Panc1 (cell line): ENCODE measurements around the gene KIF3A. TPM values are rescaled to one million over a fixed set of nuclear protein-coding genes. Genes with fewer than 3 reads are reported as not detected.

Experiments used
- ATAC-seq: fragments of 200-7000 bp; cut with Tn5 transposase; 2 replicates; pipeline ENCODE4 v1.9.1; 2020; ENCODE audit warnings: mild to moderate bottlenecking, moderate library complexity
- BruUV-seq: library from RNA; stranded (reverse); fragments of 400-500 nt; replicated peaks from 2 replicates; lab custom pipeline; 2021; lab: Mats Ljungman, UMichigan
- CTCF ChIA-PET: fragments of 300-600 bp; sonication (Branson Sonifier 250); formaldehyde crosslinking; loops from one replicate; lab custom pipeline; 2022; ENCODE audit warnings: antibody characterized with exemption; lab: Charles Lee
- POLR2A ChIA-PET: fragments of 300-600 bp; sonication (Branson Sonifier 250); formaldehyde crosslinking; loops from one replicate; lab custom pipeline; 2022; ENCODE audit warnings: antibody characterized with exemption; lab: Charles Lee
- DNase-seq: peaks from one replicate; pipeline ENCODE4 v3.0.0-alpha.2; 2010; ENCODE audit warnings: low read depth, low spot score
- H3K27ac ChIP-seq: 2 replicates; pipeline ENCODE4 v1.5.1; 2011; ENCODE audit warnings: mild to moderate bottlenecking, low read length, inconsistent platforms
- H3K27me3 ChIP-seq: fragments of 200-500 bp; sonication (Bioruptor generic); 2 replicates; pipeline ENCODE4 v1.6.0; 2014; ENCODE audit warnings: low read length, inconsistent platforms; ENCODE audit not compliant: control insufficient read depth, insufficient read depth
- H3K36me3 ChIP-seq: fragments of 200-500 bp; sonication (Bioruptor generic); 2 replicates; pipeline ENCODE4 v1.5.1; 2014; ENCODE audit warnings: inconsistent platforms, mild to moderate bottlenecking, low read length, moderate library complexity; ENCODE audit not compliant: control insufficient read depth, insufficient read depth
- H3K4me1 ChIP-seq: 2 replicates; pipeline ENCODE4 v1.5.1; 2011; ENCODE audit warnings: inconsistent platforms, mild to moderate bottlenecking, low read length, moderate library complexity; ENCODE audit not compliant: control insufficient read depth, insufficient read depth
- H3K4me3 ChIP-seq, 2 experiments: 2 replicates each; pipeline ENCODE4 v1.5.1; 2011 to 2012; ENCODE audit warnings: low read depth in 2 of 2, low read length in 2 of 2, mild to moderate bottlenecking in 2 of 2, inconsistent platforms in 1 of 2, moderate library complexity in 1 of 2
- H3K9me3 ChIP-seq: fragments of 200-500 bp; sonication (Bioruptor generic); 2 replicates; pipeline ENCODE4 v1.5.1; 2014; ENCODE audit warnings: low read depth, mild to moderate bottlenecking, inconsistent platforms, low read length, moderate library complexity; ENCODE audit not compliant: control insufficient read depth, insufficient read depth
- CTCF ChIP-seq: fragments of 450-650 bp; IDR thresholded peaks from 2 replicates; pipeline ENCODE4 v1.5.1; 2017; ENCODE audit warnings: mild to moderate bottlenecking
- POLR2AphosphoS5 ChIP-seq: IDR thresholded peaks from 2 replicates; pipeline ENCODE4 v1.6.1; 2012; ENCODE audit warnings: mild to moderate bottlenecking, low read depth, low read length, moderate library complexity
- REST ChIP-seq, 2 experiments: IDR thresholded peaks; 2 replicates each; pipeline ENCODE4 v1.6.1; 2011 to 2012; ENCODE audit warnings: low read depth in 2 of 2, control low read depth in 1 of 2, low read length in 1 of 2, mild to moderate bottlenecking in 1 of 2, moderate library complexity in 1 of 2; ENCODE audit not compliant: insufficient read depth in 1 of 2
- SIN3A ChIP-seq: IDR thresholded peaks from 2 replicates; pipeline ENCODE4 v1.6.1; 2012; ENCODE audit warnings: low read depth, mild to moderate bottlenecking, low read length, moderate library complexity, borderline replicate concordance; ENCODE audit not compliant: insufficient read depth
- TCF7L2 ChIP-seq: IDR thresholded peaks from 2 replicates; pipeline ENCODE4 v1.6.1; 2011; ENCODE audit warnings: mild to moderate bottlenecking, low read depth, low read length, inconsistent platforms
- in situ Hi-C: cut with HindIII; loops from 2 replicates; pipeline ENCODE4 v1.10.0; 2016; ENCODE audit warnings: low sequenced_read_pairs, low pct_unique_long_range_greater_than_20kb
- intact Hi-C: fragments of 100-400 bp; cut with micrococcal nuclease; formaldehyde crosslinking; loops from one replicate; pipeline ENCODE4 v1.10.0; 2022; ENCODE audit not compliant: unreplicated experiment
- total RNA-seq: library from RNA; stranded (reverse); gene quantifications from one replicate; pipeline ENCODE4 v1.2.1, GENCODE V29; 2021; ENCODE audit not compliant: unreplicated experiment

KIF3A gene
- total RNA-seq, 1 experiment from 2014 or later, result 17.1 TPM

- DNase-seq (no peak), ATAC-seq (no peak)
- Histone ChIP-seq H3K4me3 (no peak overlapping the region), H3K4me1 (peaks cover 10% of the 10 kb centered on the region; the same call in 1 of the 2 replicates), H3K36me3 (no peaks in the 10 kb centered on the region), H3K27me3 (no peaks in the 10 kb centered on the region), H3K27ac (no peak overlapping the region), H3K9me3 (no peaks in the 10 kb centered on the region)
- BruUV-seq, result no TSS peak
- no peak for TF ChIP-seq SIN3A
- TF ChIP-seq CTCF, result no peak
- TF ChIP-seq POLR2AphosphoS5, result no peak
- no peak for TF ChIP-seq REST (IDR thresholded peaks at IDR 0.05; ENCODE audit: insufficient read depth in 1 of 2, low read depth in 2 of 2, low read length in 1 of 2)
- no peak for TF ChIP-seq TCF7L2
- POLR2A ChIA-PET, result no interaction called here
- in situ Hi-C loops, result no loop called here
- CTCF ChIA-PET, result no interaction called here
- intact Hi-C loops, result no loop called here
Measured at GRCh38 chr5:132680780-132681475, 56.4 kb downstream of the KIF3A start.

GRCh38 chr5:132679717-132680380, 57.5 kb downstream of the KIF3A start:
- ChIA-PET POLR2A (no interaction called here), CTCF (no interaction called here)
- H3K27ac ChIP-seq, result no peak overlapping the region
- intact Hi-C loops, result no loop called here
- no peaks in the 10 kb centered on the region for H3K36me3 ChIP-seq
- no peak overlapping the region for H3K4me3 ChIP-seq
- H3K27me3 ChIP-seq, result no peaks in the 10 kb centered on the region
- TF ChIP-seq TCF7L2 (no peak), POLR2AphosphoS5 (no peak), SIN3A (no peak), REST (IDR thresholded peaks at IDR 0.05; ENCODE audit: insufficient read depth in 1 of 2, low read depth in 2 of 2, low read length in 1 of 2) (no peak), CTCF (no peak)
- BruUV-seq, result no TSS peak
- DNase-seq, result no peak
- no peaks in the 10 kb centered on the region for H3K9me3 ChIP-seq
- peaks cover 15% of the 10 kb centered on the region for H3K4me1 ChIP-seq
- in situ Hi-C loops, result no loop called here
- no peak for ATAC-seq
